GM18520 (cell line): Measurements from ENCODE around the gene CNPY3.
"Not testable (repeated sequence)": the region's sequence is repeated elsewhere in the genome, so short reads cannot be mapped to it uniquely, and the experiment has no call there.

Source experiments
- ATAC-seq: cut with Tn5 transposase; IDR thresholded peaks from one replicate; pipeline ENCODE4 v1.9.1; 2021; ENCODE audit not compliant: unreplicated experiment

The CNPY3 gene

DNA sequence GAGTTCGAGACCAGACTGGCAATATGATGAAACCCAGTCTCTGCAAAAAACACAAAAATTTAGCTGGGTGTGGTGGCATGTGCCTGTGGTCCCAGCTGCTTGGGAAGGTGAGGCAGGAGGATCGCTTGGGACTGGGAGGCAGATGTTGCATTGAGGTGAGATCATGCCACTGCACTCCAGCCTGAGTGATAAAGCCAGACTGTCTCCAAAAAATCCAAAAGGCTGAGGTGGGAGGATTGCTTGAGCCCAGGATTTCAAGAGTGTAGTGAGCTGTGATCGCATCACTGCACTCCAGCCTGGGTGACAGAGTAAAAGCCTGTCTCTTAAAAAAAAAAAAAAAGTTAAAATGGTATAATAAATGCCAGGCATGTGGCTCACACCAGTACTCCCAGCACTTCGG lies 14.7 kb upstream of the CNPY3 start:
- ATAC-seq, result no peak

DNA sequence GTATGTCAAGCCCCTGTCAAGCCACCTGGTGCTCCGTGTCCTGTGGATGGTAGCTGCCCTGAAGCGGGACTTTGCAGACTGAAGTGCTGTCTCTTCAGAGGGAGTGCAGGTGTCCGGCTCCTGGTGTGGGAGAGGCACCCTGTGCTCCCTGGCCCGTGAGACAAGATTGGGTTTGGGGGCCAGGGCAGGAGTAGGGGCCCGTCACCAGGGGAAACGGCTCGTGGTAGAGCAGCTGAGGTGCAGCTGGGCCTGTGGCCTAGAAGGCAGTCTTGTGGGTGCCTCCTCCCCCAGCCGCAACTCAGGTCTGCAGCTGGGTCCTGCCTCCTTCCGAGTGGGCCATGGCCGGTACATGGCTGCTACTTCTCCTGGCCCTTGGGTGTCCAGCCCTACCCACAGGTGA lies 13.5 kb upstream of the CNPY3 start, which contains the start of gene PTCRA:
PTCRA (plus strand) TSS at position 322 of the 400 bp plus-strand sequence; CDS start at position 339, 17 bp downstream.
- ATAC-seq, result no peak

DNA sequence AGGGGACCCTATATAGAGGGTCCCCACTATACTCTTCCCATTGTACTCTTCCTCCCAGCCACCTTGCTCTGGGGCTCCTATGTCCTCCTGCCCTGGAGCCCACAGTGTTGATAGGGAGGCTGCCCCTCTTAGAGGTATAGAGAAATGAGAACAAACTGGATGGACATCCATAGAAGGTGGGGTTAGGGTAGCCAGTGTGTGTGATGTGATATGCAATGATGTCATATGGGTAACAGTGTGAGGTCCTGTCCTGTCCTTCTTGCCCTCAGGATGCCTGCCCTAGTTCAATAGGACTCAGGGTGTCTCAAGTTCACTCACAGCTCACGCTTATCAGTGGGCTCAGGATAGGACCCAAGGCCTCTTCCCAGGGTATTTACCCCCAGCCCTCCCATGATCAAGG lies 13.0 kb upstream of the CNPY3 start:
- no peak for ATAC-seq

GRCh38 chr6:42921801-42922200 lies 7.5 kb upstream of the CNPY3 start:
- no peak for ATAC-seq

GRCh38 chr6:42923666-42924065 lies 5.6 kb upstream of the CNPY3 start:
- ATAC-seq, result no peak

GRCh38 chr6:42925248-42925857 lies 3.9 kb upstream of the CNPY3 start:
- ATAC-seq, result no peak

- peak; percentile 52 for ATAC-seq
Observed at GRCh38 chr6:42929821-42930360, 611 bp downstream of the CNPY3 start.

DNA sequence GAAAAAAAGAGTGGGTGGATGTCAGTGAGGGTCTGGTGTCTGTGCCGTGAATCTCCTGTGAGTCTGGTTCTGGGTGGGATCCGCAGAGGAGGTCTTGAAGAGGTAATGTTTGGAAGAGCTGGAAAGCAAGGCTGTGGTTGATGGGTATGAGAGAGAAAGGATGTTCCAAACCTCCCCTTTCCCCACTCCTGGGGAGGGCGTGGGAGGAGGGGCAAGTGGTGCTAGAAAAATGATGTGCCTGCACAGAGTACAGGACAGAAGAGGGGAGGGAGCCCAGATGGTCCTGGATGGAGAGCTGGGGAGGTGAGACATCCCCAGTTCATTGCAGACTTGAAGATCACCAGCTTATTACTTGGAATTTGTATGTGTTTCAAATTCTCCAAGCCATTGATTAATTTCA lies 3.1 kb downstream of the CNPY3 start:
- ATAC-seq, result no peak

DNA sequence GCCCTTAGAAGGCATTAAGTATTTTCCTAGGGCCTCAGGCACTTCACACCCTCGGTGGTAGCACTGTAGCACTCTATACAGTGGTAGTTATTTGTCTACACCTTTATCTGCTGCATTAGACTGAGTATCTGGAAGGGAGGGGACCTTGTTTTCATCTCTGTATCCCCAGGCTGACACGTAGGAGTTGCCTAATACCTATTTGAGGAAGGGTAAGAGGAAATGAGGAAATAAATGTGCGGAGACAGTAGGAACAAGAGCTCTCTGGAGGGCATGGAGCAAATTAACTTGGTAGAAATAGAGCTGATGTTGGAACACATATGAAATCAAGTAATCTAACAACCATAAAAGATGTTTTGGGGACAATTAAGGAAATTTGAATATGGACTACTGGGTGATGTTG lies 3.9 kb downstream of the CNPY3 start:
- ATAC-seq, result no peak

DNA sequence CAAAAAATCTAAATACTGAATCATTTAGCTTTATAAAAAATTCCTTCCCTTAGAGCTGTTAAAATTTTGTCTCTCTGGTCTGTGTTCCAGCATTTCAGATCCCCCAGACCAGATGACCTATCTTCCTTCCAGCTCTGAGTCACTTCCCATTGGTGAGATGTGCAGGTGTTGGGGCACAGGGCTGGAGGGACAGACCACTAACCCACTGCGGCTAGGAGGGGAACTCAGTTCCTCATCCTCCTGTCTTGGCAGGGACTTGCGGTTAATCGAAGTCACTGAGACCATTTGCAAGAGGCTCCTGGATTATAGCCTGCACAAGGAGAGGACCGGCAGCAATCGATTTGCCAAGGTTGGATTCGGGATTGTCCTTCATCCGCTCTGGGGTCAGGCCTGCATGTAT lies 6.0 kb downstream of the CNPY3 start:
- ATAC-seq, result no peak

- no peak for ATAC-seq
Observed at GRCh38 chr6:42936398-42936797, 7.1 kb downstream of the CNPY3 start.

DNA sequence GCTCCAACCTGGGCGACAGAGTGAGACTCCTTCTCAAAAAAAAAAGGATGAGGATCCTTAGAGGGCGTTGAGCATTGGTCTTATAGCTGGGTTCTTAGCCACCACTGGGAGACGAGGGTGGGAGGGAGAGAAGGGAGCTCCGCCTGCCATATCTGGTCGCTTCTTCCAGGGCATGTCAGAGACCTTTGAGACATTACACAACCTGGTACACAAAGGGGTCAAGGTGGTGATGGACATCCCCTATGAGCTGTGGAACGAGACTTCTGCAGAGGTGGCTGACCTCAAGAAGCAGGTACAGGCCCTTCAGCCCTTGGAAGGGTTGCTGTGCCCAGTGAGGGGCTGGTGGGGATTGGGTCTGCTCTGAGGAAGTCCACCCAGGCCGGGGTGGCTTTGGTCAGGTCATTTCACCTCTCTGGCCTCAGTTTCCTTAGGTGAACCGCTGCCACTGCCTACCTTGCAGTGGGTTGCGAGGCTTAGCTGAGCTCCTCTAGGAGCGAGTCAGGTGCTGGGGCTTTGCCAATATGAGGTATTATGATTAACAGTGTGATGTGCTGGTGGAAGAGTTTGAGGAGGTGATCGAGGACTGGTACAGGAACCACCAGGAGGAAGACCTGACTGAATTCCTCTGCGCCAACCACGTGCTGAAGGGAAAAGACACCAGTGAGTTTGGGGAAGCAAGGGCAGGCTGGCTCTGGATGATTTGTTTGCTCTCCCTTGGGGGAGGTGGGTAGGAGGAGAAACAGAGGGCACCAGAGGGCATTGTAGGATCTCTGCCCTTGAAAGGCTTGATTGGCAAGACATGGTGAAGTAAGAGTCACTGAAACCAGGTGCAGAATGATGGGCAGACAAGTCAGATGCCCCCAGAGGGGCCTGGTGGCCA lies 8.5 kb downstream of the CNPY3 start:
- no peak for ATAC-seq

GRCh38 chr6:42938428-42938796 lies 9.1 kb downstream of the CNPY3 start:
- ATAC-seq, result no peak

GRCh38 chr6:42938987-42939809 lies 9.9 kb downstream of the CNPY3 start:
- no peak for ATAC-seq

GRCh38 chr6:42939810-42940167 lies 10.5 kb downstream of the CNPY3 start:
- ATAC-seq, result no peak

- no peak for ATAC-seq
Observed at GRCh38 chr6:42940493-42941045, 11.3 kb downstream of the CNPY3 start.

GRCh38 chr6:42941356-42941755 lies 12.1 kb downstream of the CNPY3 start:
- ATAC-seq, result not testable (repeated sequence)

DNA sequence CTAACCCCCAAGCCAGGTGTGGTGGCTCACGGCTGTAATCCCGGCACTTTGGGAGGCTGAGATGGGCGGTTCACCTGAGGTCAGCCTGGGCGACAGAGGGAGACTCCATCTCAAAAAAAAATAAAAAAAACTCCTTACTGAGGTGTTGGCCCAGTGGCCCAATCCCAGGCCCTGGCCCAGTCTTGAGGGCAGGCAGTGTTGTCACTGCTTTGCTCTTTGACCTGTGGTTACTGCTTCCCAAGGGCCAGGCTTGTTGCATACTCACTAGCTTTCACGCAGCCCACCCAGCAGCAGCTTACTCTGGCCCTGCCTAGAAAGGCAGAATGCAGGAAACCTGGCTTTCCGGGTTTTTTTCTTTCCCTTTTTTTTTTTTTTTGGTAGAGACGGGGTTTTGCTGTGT lies 13.2 kb downstream of the CNPY3 start:
- ATAC-seq, result no peak

- ATAC-seq, result no peak
Observed at GRCh38 chr6:42947950-42948349, 18.7 kb downstream of the CNPY3 start.

GRCh38 chr6:42952389-42952788 lies 23.1 kb downstream of the CNPY3 start:
- no peak for ATAC-seq

GRCh38 chr6:42954405-42954804 lies 25.1 kb downstream of the CNPY3 start:
- not testable (repeated sequence) for ATAC-seq
